ENCODE data around the gene ZSWIM4.

DNA sequence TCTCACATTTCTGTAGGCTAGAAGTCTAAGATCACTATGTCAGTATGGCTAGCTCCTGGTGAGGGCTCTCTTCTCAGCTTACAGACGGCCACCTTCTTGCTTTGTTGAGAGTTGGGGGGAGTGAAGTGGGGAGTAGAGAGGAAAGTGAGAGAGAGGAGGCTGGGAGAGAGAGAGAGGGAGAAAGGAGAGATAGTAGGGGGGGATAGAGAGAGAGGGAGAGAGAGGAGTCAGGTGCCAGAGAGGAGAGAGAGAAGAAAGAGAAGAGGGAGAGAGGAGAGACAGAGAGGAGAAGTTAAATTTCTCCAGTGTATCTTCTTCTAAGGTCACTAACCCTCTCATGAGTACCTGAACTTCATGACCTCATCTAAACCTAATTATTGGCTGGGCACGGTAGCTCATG, 28.7 kb downstream of the ZSWIM4 start:
- TF ChIP-seq POLR2A (IDR thresholded peaks at IDR 0.05), result no peak
- TF ChIP-seq, protein P1, sequence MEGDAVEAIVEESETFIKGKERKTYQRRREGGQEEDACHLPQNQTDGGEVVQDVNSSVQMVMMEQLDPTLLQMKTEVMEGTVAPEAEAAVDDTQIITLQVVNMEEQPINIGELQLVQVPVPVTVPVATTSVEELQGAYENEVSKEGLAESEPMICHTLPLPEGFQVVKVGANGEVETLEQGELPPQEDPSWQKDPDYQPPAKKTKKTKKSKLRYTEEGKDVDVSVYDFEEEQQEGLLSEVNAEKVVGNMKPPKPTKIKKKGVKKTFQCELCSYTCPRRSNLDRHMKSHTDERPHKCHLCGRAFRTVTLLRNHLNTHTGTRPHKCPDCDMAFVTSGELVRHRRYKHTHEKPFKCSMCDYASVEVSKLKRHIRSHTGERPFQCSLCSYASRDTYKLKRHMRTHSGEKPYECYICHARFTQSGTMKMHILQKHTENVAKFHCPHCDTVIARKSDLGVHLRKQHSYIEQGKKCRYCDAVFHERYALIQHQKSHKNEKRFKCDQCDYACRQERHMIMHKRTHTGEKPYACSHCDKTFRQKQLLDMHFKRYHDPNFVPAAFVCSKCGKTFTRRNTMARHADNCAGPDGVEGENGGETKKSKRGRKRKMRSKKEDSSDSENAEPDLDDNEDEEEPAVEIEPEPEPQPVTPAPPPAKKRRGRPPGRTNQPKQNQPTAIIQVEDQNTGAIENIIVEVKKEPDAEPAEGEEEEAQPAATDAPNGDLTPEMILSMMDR (IDR thresholded peaks at IDR 0.05), result no peak
